ENCODE results near the gene RPL22. TPM values are rescaled to one million over a fixed set of nuclear protein-coding genes. Genes with fewer than 3 reads are reported as not detected.

RPL22 gene
- polyA plus RNA-seq, 1 donor (not counting 4 experiments of a cell fraction or from before 2014, with no cell fraction given), result 421 TPM

DNA sequence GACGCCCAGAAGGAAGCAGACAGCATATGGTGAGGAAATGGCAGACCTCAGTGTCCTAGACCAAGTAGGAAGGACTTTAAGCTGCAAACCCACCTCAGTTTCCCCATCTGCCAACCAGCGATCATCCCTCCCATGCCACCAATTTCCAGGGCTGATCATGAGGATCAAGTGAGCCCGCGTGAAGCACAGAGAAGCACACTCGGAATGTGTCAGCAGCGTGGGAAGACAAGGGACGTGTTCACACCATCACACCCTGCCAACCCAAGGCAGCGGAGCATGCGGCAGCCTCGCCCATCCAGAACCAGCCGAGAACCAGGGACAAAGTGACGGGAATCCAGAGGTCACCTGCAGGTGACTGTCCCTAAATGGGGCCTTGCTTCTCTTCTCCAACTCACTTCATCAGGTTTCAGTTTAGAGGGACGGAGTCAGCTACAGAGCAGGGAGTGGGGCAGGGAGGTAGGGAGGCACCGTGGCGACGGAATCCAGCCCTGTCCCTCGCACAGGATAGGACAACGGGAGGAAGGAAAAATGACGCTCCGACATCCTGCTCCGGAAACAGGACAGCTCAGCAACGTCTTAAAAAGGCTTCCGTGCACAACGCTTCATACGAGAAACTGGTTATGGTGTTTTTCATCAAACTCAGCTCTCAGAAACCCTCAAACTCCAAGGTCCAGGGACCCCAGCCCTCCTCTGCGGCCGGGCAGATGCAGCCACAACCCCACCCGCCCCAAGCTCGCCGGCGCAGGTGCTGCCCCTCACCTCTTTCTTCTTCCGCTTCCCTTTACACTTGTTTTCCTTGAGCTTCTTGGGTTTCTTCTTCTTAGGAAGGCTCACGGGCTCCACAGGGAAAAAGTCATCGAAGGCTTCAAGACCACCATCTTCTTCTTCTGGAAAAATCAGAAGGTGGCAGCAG is 31.7 kb downstream of the RPL22 start:
- Histone ChIP-seq H3K27me3 (ENCODE audit: control insufficient read depth, extremely low read depth, insufficient read depth, low read length) (peaks cover 46% of the 10 kb centered on the region), H3K4me3 (ENCODE audit: control insufficient read depth in 2 of 3, extremely low read depth in 1 of 3, insufficient read depth in 2 of 3, low read depth in 1 of 3, low read length in 3 of 3) (no peak overlapping the region)
- dilution Hi-C loops (cut with MboI; ENCODE audit: extremely low pct_ligation_motif_present, low sequenced_read_pairs), result no loop called here

DNA sequence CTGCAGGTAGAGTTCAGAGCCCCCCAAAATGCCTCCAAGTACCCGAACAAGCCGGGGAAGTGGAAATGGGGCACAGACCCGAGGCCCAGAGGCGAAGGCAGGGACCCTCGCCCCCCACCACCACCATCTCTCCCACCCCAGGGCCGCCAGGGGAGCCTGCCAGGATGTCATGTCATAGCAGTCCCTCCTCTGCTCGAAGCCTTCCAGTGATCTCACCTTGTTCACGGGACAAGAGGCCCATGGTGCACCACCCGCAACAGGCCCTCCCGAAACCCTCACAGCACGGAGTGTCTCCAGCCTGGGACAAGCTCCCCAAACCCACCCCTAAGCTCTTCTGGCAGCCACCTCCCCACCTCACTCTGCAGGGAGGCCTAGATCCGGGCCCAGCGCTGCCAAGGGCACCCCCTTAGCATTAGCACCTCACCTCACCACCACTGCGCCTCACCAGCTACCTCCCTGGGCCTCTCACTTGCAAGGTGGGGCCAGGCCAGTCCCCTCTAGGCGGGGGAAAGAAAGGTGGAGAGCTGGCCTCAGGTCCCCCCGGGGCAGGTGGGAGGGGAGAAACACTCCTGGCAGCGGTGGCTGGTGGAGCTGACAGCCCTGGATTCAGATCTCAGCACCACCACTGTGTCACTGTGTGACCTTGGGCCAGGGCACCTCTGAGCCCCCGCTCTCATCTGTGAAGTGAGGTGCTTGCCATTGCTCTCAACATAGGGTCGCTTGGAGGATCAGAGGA is 32.6 kb downstream of the RPL22 start:
- DNase-seq (ENCODE audit: low read depth, low spot score) (no peak), FAIRE-seq (no peak)
- dilution Hi-C loops (cut with MboI; ENCODE audit: extremely low pct_ligation_motif_present, low sequenced_read_pairs), result no loop called here
- H4K20me1 ChIP-seq (ENCODE audit: control insufficient read depth, extremely low read depth, insufficient read depth, low read length), result no peaks in the 10 kb centered on the region
- no peaks in the 10 kb centered on the region for H3K79me2 ChIP-seq (ENCODE audit: control insufficient read depth, insufficient read depth, low read length)
- no peak overlapping the region for H3K27ac ChIP-seq (ENCODE audit: control insufficient read depth, insufficient read depth, low read length)
- no peaks in the 10 kb centered on the region for H3K36me3 ChIP-seq (ENCODE audit: control insufficient read depth in 2 of 2, extremely low read depth in 1 of 2, insufficient read depth in 2 of 2, low read length in 2 of 2)
- H3K4me1 ChIP-seq (ENCODE audit: control insufficient read depth, extremely low read depth, insufficient read depth, low read length), result no peaks in the 10 kb centered on the region
- no peaks in the 10 kb centered on the region for H3K9me1 ChIP-seq (ENCODE audit: control insufficient read depth, extremely low read depth, insufficient read depth, low read length)
- H3K4me3 ChIP-seq (ENCODE audit: control insufficient read depth in 2 of 3, extremely low read depth in 1 of 3, insufficient read depth in 2 of 3, low read depth in 1 of 3, low read length in 3 of 3), result no peak overlapping the region
- no peak overlapping the region for H2AFZ ChIP-seq (ENCODE audit: control insufficient read depth, low read length)
- H3K4me2 ChIP-seq (ENCODE audit: control insufficient read depth, extremely low read depth, insufficient read depth, low read depth, low read length), result no peak overlapping the region
- H3K9me3 ChIP-seq (ENCODE audit: control insufficient read depth, low read depth, low read length), result no peaks in the 10 kb centered on the region
- H3K9ac ChIP-seq (ENCODE audit: control insufficient read depth, extremely low read depth, insufficient read depth, low read length), result no peak overlapping the region
- peaks cover 44% of the 10 kb centered on the region for H3K27me3 ChIP-seq (ENCODE audit: control insufficient read depth, extremely low read depth, insufficient read depth, low read length)
- no peak for TF ChIP-seq EZH2 (IDR thresholded peaks at IDR 0.05; ENCODE audit: low read length)
- TF ChIP-seq, protein P1, sequence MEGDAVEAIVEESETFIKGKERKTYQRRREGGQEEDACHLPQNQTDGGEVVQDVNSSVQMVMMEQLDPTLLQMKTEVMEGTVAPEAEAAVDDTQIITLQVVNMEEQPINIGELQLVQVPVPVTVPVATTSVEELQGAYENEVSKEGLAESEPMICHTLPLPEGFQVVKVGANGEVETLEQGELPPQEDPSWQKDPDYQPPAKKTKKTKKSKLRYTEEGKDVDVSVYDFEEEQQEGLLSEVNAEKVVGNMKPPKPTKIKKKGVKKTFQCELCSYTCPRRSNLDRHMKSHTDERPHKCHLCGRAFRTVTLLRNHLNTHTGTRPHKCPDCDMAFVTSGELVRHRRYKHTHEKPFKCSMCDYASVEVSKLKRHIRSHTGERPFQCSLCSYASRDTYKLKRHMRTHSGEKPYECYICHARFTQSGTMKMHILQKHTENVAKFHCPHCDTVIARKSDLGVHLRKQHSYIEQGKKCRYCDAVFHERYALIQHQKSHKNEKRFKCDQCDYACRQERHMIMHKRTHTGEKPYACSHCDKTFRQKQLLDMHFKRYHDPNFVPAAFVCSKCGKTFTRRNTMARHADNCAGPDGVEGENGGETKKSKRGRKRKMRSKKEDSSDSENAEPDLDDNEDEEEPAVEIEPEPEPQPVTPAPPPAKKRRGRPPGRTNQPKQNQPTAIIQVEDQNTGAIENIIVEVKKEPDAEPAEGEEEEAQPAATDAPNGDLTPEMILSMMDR (optimal IDR thresholded peaks at IDR 0.05 in 1 of 3, IDR thresholded peaks at IDR 0.05 in 1 of 3, conservative IDR thresholded peaks at IDR 0.05 in 1 of 3; ENCODE audit: extremely low read depth in 1 of 3, insufficient read depth in 2 of 3, low read length in 3 of 3), result no peak

More for the DNA sequence above, 31.7 kb downstream of the RPL22 start:
- Histone ChIP-seq H3K79me2 (ENCODE audit: control insufficient read depth, insufficient read depth, low read length) (no peaks in the 10 kb centered on the region), H3K9ac (ENCODE audit: control insufficient read depth, extremely low read depth, insufficient read depth, low read length) (no peak overlapping the region), H3K36me3 (ENCODE audit: control insufficient read depth in 2 of 2, extremely low read depth in 1 of 2, insufficient read depth in 2 of 2, low read length in 2 of 2) (no peaks in the 10 kb centered on the region), H4K20me1 (ENCODE audit: control insufficient read depth, extremely low read depth, insufficient read depth, low read length) (no peaks in the 10 kb centered on the region), H3K4me2 (ENCODE audit: control insufficient read depth, extremely low read depth, insufficient read depth, low read depth, low read length) (no peak overlapping the region), H2AFZ (ENCODE audit: control insufficient read depth, low read length) (no peak overlapping the region), H3K9me3 (ENCODE audit: control insufficient read depth, low read depth, low read length) (no peaks in the 10 kb centered on the region), H3K9me1 (ENCODE audit: control insufficient read depth, extremely low read depth, insufficient read depth, low read length) (no peaks in the 10 kb centered on the region), H3K4me1 (ENCODE audit: control insufficient read depth, extremely low read depth, insufficient read depth, low read length) (no peaks in the 10 kb centered on the region), H3K27ac (ENCODE audit: control insufficient read depth, insufficient read depth, low read length) (no peak overlapping the region)
- no peak for TF ChIP-seq EZH2 (IDR thresholded peaks at IDR 0.05; ENCODE audit: low read length)
- TF ChIP-seq, protein P1 (optimal IDR thresholded peaks at IDR 0.05 in 1 of 3, IDR thresholded peaks at IDR 0.05 in 1 of 3, conservative IDR thresholded peaks at IDR 0.05 in 1 of 3; ENCODE audit: extremely low read depth in 1 of 3, insufficient read depth in 2 of 3, low read length in 3 of 3), result no peak
- FAIRE-seq, result no peak
- DNase-seq (ENCODE audit: low read depth, low spot score), result no peak

All from keratinocyte (primary cell).